DMS114 treated with DMSO at 0.1 percent for 48 hours (cell line): Measurements from ENCODE around the gene BCAS1.
"Not testable (repeated sequence)": the region's sequence is repeated elsewhere in the genome, so short reads cannot be mapped to it uniquely, and the experiment has no call there.

Experiments used
- DNase-seq: peaks from one replicate; lab custom pipeline; 2025; ENCODE audit not compliant: unreplicated experiment; lab: John Stamatoyannopoulos, UW

BCAS1 gene

DNA sequence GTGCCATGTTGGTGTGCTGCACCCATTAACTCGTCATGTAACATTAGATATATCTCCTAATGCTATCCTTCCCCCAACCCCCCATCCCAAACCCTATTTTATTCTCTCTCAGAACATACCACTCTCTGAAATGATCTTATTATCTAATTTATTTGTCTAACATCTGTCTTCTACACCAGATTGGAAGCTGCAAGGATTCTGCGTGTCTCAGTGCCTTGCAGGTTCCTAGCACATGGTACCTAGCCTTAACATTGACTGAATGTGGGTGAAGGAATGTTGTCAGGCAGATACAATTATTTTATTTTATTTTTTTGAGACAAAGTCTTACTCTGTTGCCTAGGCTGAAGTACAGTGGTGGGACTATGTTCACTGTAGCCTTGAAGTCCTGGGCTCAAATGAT, 124.9 kb downstream of the BCAS1 start:
- no peak for DNase-seq

DNA sequence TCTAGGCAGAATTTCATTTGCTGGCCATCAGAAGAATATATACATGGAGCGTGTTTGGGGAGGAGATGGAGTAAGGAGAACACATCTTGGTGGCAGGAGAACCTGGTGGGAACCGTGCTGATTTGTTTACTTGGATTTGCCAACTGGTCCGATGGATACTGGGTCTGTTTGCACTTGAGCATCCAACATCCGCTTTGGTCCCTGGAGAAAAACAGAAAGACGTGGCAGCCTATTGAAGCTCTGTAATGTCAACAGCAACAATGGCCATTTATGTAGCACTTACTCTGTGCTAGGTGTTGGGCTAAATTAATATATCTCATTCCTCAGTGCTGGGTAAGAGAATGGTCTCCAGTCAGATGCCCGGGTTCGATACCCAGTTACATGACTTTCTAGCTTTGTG, 125.6 kb downstream of the BCAS1 start:
- no peak for DNase-seq

DNA sequence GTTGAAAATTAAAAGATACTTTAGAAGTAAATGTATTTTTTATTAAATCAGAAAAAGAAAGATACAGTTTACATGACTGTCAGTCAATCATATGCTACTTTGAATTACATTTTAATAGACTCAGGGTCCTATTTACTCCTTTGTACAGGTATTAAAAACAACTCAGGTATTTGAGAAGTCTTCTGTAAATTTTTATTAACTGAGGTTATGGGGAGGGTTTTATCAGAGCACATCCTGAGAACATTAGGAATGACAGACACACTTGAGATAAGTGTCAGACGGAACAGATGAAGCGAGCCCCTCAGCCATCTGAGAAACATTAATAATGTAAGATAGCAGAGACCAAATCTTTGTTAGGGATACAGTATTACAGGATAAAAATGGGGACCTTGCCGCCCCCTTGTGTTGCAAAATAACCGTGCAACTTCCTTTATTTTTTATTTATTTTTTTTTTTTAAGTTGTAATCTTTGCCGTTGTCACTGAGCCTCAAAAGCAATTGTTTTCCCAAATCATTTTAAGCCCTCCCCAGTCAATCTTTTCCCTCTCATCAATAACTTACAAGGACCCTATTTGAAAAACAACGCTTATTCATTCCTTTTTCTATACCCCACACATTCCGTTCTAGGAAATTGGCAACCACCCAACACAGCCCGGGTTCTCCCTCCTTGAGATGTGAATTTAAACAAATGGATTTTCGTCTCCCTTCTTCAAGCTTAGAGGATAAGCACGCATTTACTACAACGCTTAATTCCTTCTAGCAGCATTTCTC, 126.7 kb downstream of the BCAS1 start:
- DNase-seq, result peak; percentile 64

DNA sequence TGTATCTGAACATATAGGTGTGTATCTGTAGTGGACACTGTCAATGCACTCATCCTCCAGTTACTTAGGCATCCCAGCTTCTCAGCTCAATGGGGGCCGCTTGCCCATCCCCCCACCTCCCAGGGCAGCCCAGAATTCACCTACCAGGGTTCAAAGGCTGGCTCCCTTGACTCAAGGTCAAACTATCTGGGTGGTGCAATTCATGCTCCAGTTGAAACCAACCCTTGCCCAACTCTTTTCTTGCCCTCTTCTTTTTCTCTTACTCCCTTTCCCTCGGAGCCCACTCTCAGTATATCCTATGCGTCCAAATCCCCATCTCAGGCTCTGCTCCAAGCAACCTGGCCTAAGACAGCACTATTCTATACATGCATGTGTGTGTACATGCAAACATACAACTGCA, 127.4 kb downstream of the BCAS1 start:
- DNase-seq, result no peak

DNA sequence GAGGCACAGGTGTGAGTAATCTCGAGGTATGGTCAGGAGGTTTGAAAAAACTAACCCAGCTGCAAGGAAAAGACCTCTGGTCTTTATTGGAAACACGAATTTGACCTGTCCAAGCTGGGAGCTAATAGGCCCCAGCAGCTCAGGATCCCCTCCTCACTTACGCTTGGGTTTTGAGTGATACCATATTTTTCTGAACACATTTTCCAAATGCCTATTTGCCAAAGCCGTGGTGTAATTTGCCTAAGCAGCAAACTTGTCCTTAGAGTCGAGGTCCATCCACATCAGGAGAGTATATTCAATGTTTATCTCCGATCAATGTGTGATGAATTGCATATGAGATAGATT, 128.0 kb downstream of the BCAS1 start:
- no peak for DNase-seq

DNA sequence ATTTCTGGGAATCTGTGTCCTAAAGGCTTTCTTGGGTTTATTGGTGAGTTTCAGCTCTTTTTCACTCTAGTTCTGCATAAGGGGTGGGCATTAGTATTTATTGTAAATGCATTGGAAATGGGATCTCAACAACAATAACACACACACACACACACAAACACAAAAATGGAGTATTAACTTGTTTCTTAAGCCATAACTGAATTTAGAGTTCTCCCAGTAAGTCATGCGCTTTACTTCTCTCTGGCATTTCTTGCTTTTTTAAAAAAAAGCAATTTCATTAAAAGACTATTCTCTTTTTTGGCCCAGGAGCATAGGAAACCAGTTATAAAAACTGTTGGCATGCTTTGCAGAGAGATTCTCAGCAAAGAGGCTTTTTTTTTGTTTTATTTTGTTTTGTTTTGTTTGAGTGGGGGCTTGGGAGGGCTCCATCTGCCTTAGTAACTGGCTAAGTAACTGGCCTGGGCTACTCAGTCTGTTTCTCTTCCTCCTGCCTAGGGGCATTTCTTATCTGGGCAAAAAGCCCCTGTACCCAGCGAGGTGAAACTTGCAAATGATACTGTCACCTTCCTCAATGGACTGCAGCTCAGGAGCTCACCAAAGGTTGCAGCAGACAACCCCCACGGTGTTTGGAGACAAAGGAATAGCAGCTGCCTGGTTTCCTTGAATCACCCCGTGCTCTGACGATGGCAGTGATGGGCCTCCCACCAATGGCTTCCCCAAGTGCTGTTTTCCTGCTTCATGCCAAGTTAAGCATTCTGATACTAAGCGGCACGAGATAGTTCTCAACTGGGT, 128.5 kb downstream of the BCAS1 start:
- peak; percentile 48 for DNase-seq

DNA sequence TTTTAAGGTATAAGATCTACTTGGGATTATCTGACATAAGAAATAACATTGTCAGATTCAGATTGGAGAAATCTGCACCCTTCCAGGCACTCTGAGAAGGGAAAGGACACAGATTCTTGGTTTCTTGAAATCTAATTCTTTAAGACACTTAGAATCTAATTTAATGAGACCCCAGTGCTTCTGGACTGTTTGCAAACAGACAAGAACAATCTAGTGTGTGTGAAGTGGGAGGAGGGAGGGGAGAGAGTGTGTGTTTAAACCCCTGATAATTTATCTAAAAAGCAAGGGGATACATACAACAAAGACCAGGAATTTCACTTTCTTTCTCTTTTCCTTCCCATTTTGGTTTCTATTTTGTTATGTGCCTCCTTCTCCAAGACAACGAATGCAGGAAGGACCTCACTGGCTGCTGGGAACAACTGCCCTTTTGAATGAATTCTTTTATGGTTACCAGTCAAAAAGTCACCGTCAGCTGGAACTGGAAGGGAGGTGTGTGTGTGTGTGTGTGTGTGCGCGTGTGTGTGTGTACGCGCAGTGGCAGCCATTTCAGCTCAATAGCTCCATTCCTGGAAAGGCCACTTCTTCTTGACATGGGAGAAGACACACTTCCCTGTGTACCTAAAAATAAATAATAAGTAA, 129.4 kb downstream of the BCAS1 start:
- peak; percentile 60 for DNase-seq

DNA sequence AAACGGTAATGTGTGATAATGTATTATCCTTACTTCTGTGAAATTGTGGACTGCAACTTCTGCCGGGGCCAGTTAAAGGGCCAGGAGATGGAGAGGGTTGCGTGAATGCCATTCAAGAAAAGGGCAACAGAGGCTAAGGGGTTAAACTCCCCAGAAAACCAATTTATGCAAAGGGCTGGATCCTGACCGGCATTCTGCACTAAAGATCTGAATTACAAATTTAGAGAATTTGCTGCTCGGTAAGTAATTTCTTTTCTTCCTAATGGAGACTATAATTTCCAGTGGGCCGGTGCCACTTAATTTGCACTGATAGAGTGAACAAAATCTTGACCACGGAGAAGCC, 130.1 kb downstream of the BCAS1 start:
- peak; percentile 72 for DNase-seq

DNA sequence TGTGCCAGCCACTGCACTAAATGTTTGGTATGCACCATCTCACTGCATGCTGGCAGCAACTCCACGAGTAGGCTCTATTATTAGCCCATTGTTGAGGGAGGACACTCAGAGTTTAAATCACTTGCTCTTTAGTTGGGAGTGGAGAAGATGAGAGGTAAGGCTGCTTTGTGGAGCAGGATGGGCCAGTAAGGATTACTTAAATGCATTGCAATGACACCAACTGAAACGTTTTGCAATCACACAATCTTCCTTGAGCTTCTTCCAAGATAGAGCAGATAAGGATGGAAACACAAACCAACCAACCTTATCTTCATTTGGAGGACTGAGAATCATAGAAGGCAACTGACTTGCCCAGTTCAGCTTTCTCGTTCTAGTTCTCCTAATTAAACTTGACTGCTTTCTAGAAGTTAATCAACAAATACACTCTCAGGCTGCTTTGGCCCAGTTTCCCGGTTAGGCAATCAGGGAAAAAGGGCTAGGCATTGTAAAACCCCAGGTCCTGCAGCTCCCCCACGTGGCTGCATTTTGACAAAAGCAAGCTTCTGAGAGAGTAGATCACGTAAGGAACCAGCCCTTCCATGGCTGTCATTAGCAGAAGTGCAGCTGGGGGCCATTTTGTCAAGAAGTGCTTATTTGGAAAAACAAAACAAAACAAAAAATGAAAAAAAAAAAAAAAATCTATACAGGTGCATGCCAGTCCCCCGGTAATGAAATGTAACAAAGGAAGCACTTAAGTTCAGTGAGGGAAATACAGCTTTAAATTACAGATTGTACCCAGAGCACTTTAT, 130.6 kb downstream of the BCAS1 start:
- DNase-seq, result peak; percentile 98

DNA sequence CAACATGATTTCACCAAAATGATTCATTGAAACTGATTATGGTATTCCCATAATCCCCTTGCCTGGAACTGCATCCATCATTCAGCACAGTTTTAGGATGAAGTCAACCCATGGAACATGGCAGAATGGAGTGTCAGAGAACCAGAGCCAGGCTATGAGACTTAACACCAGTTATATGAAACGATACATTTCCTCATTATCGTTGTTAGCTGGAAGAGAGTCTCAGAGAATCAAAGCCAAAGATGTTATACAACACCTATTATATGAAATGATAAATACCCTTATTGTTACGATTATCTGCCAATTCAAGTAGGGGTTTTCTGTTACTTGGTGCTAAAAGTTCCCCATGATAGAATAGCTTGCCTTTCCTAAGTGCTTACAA, 131.2 kb downstream of the BCAS1 start:
- DNase-seq, result no peak

DNA sequence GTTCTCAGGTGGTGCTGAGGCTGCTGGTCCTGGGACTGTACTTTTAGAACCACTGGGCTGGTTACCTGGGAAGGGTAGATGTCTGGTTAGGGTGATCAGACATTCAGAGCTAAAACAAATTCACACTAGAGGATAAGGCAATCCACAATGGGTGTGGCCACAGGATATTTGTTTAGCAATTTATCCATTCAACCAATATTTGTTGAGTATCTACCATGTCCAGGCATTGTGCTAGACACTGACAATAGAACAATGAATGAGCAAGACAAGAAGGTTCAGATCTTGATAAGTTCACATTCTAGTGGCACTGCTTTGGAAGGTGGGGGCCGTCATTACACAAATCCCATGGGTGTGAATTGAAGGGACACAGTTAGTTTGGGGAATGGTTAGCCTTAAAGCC, 131.7 kb downstream of the BCAS1 start:
- DNase-seq, result no peak

DNA sequence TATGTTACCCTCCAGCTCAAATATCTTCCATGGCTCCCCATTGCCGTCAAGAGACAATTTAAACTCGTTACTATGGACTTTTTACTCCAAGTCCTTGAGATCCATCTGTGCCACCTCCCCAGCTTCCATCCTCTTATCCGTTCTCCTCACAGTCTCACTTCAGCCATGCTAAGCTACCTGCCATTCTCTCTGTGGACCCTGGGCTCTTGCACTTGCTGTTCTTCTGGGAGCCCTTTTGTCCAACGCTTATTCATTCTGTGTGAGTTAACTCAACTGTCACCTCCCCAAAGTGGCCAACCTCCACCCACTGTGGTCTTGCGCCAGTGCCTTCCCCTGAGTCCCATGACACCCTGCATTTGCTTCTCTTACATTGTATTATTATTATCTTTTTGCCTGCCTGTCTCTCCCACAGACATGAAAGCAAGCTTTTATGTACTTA, 132.4 kb downstream of the BCAS1 start:
- no peak for DNase-seq

DNA sequence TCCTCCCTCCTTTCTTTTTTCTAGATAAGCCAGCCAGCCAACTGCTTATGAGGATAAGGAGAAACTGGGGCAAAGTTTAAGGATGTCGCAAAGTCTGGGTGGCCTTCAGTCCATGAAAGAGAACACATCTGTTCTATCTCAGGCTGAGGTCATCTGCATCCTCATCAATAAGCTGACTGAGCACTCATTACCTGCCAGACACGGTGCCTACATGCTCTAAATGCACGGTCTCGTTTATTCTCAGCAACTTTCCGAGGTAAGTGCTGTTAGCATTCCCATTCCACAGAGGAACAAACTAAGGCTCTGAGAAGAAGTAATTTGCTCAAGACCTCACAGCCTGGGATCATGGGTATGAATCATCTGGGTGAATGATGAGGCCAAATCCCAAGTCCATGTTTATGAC, 133.1 kb downstream of the BCAS1 start:
- DNase-seq, result no peak

DNA sequence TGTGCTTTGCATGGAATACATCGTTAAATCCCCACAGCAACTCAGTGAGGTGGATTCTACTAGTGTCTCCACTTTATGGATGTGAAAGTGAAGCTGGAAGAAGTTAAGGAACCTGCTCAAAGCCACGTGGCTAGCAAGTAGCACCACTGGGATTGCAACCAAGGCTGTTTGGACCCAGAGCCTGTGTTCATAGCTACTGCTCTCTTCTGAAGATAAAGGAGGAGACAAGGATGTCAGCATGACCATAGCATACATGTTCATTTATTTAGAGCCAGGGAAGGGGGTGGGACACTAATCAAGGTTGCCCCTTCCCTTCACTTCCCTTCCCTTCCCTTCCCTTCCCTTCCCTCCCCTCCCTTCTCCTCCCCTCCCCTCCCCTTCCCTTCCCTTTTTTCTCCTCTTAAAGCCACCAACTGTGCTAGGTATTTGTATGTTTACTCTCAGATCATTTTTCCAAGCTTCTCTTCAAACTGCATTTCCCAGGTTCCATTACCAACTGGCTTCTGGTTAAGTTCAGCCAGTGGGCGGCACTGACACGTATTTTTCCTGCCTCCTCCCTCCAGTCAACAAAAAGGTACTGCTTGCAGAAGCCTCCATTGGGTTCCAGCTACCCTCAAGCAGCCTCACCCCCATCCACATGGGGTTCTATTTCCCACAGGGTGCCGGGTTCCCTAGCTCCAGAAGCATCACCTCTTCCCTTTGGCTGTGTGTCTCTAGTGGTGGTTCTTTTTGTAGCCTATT, 134.9 kb downstream of the BCAS1 start:
- DNase-seq, result no peak

DNA sequence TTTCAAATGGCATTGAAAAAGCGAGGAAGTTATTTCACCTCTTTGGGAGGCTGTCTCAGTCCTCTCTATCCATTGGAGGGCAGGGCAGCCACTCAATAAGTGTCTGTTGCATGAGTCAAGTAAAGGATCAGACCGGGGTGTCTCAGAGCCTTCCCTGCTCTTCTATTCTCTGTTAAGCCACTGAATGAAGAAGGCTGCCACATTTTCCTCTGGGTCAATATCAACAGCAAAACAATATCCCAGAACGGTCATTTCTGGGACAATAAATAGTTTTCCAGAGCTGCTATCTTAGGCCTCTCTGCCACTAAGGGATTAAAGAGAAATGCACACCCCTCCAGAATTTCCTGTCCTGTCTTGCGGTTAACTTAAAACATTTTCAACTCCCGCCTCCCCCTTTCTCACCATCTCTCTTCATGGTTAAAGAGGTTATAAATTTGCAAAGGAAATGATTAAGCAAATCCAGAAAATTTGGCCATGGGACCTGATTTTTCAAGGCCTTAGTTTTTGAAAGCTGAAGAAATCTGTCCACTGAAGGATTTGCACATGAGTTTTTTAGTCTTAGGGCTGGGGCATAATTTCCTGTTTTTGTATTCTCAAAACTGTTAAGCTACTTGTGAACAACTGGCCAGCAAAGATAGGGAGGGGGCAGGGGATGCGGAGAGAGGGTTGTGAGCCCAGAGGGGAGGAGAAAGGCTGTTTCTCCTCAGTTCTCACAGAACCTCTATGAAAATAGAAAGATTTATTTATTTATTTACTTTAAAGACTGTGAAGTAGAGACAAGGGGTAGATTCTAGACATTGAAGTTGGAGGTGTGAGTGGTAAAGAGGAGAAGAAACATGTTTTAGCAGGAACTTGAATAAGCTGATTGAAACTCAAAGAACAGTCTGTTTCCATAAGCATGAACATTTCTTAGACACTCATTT, 135.7 kb downstream of the BCAS1 start:
- no peak for DNase-seq

DNA sequence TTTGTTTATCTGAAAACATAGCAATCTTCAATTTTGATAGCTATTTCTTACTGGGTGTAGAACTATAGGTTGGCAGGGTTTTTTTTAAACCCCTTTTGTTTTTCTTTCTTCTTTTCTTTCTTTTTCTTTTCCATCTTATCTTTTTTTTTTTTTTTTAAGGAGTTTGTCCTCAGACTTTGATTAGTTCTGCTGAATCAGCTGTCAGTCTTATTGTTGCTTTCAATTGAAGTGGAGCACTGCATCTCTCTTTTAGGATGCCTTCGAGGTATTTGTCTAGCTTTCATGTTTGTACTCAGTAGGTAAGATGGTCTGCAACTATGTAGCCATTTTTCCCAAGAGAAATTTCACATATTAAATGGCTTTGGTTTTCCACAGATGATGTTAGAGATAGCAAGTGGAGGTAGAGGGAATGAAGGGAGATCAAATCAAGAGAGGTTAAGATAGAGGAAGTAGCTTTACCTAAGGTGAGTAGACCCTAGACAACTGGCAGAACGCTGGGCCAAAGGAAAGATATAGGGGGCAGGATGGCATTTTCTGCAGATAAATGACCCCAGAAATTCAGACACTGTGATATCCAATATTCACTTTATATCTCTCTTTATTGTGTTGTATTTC, 137.1 kb downstream of the BCAS1 start:
- no peak for DNase-seq

DNA sequence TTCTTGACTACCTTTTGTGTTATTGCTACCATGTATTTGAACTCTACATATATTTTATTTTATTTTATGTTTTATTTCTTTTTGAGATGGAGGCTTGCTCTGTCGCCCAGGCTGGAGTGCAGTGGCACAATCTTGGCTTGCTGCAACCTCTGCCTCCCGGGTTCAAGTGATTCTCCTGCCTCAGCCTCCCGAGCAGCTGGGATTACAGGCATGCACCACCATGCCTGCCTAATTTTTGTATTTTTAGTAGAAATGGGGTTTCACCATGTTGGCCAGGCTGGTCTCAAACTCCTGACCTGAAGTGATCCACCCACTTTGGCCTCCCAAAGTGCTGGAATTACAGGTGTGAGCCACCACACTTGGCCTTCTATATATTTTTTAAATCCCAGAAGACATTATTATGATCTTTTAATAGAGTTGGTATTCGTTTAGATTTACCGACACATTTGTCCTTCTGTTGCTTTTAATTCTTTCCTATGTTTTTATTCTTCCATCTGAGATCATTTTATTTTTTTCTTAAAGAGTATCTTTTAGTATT, 137.7 kb downstream of the BCAS1 start:
- DNase-seq, result not testable (repeated sequence)

DNA sequence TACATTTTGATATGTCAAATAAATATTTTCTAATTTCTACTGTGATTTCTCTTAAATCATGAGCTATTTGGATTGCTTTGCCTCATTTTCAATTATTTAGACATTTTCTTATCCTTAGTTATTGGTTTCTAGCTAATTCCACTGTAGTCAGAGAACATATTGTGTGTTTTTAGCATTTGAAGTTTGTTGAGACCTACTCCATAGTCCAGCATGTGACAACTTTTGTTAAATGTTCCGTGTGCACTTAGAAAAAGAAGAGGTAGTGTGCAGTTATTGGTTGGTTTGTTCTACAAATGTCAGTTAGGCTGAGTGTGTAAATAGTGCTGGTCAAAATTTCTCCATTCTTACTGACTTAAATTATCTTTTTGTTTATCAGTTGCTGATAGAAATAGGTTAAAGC, 138.8 kb downstream of the BCAS1 start:
- no peak for DNase-seq
